Stomach (tissue), 4 donors: Measurements from ENCODE around the gene GPC5.

Experiments used
- POLR2AphosphoS5 ChIP-seq, 3 donors: sonication (generic); formaldehyde crosslinking; IDR thresholded peaks; one replicate each; pipeline ENCODE4 v1.6.1; 2016; ENCODE audit warnings: antibody characterized with exemption in 3 of 3
- TF ChIP-seq, protein P1 (sequence below), 7 experiments: fragments of 450-650 bp in 4 of 7; fragments of 200-600 bp in 3 of 7; sonication (generic) in 3 of 7; IDR thresholded peaks; one replicate each; pipeline ENCODE4 v1.5.1; 2016 to 2019; ENCODE audit warnings: antibody characterized with exemption in 7 of 7, control low read depth in 2 of 7, mild to moderate bottlenecking in 1 of 7

GRCh38 chr13:91592056-91593014 is 193.9 kb downstream of the GPC5 start:
- TF ChIP-seq, protein P1, sequence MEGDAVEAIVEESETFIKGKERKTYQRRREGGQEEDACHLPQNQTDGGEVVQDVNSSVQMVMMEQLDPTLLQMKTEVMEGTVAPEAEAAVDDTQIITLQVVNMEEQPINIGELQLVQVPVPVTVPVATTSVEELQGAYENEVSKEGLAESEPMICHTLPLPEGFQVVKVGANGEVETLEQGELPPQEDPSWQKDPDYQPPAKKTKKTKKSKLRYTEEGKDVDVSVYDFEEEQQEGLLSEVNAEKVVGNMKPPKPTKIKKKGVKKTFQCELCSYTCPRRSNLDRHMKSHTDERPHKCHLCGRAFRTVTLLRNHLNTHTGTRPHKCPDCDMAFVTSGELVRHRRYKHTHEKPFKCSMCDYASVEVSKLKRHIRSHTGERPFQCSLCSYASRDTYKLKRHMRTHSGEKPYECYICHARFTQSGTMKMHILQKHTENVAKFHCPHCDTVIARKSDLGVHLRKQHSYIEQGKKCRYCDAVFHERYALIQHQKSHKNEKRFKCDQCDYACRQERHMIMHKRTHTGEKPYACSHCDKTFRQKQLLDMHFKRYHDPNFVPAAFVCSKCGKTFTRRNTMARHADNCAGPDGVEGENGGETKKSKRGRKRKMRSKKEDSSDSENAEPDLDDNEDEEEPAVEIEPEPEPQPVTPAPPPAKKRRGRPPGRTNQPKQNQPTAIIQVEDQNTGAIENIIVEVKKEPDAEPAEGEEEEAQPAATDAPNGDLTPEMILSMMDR (IDR thresholded peaks at IDR 0.05): no peak
- no peak for TF ChIP-seq POLR2AphosphoS5 (IDR thresholded peaks at IDR 0.05)
